Effector memory CD8-positive, alpha-beta T cell (primary cell): ENCODE results near the gene LRPAP1.

Source experiments
- ATAC-seq: fragments of 150-1000 bp; cut with Tn5 transposase; replicated peaks from 2 replicates; pipeline ENCODE4 v1.10.0; 2021; ENCODE audit warnings: mild to moderate bottlenecking, moderate library complexity
- DNase-seq, 3 experiments: peaks; one replicate each; pipeline ENCODE4 v3.0.0; 2021
- H3K27ac Mint-ChIP-seq, 2 donors: one replicate each; pipeline ENCODE4 v1.8.0; 2022; ENCODE audit warnings: mild to moderate bottlenecking in 2 of 2, mixed read lengths in 2 of 2, moderate library complexity in 2 of 2
- H3K27me3 Mint-ChIP-seq, 2 donors: one replicate each; pipeline ENCODE4 v1.8.0; 2022; ENCODE audit warnings: mixed read lengths in 2 of 2
- H3K36me3 Mint-ChIP-seq: one replicate; pipeline ENCODE4 v1.8.0; 2022; ENCODE audit warnings: mild to moderate bottlenecking, moderate library complexity, mixed read lengths; ENCODE audit not compliant: insufficient read depth
- H3K4me1 Mint-ChIP-seq, 2 donors: one replicate each; pipeline ENCODE4 v1.8.0; 2022; ENCODE audit warnings: low read depth in 2 of 2, mixed read lengths in 2 of 2
- H3K4me3 Mint-ChIP-seq, 2 donors: one replicate each; pipeline ENCODE4 v1.8.0; 2022; ENCODE audit warnings: mild to moderate bottlenecking in 2 of 2, mixed read lengths in 2 of 2, moderate library complexity in 2 of 2
- H3K9me3 Mint-ChIP-seq, 2 donors: one replicate each; pipeline ENCODE4 v1.8.0; 2022; ENCODE audit warnings: mixed read lengths in 2 of 2

LRPAP1 gene

DNA sequence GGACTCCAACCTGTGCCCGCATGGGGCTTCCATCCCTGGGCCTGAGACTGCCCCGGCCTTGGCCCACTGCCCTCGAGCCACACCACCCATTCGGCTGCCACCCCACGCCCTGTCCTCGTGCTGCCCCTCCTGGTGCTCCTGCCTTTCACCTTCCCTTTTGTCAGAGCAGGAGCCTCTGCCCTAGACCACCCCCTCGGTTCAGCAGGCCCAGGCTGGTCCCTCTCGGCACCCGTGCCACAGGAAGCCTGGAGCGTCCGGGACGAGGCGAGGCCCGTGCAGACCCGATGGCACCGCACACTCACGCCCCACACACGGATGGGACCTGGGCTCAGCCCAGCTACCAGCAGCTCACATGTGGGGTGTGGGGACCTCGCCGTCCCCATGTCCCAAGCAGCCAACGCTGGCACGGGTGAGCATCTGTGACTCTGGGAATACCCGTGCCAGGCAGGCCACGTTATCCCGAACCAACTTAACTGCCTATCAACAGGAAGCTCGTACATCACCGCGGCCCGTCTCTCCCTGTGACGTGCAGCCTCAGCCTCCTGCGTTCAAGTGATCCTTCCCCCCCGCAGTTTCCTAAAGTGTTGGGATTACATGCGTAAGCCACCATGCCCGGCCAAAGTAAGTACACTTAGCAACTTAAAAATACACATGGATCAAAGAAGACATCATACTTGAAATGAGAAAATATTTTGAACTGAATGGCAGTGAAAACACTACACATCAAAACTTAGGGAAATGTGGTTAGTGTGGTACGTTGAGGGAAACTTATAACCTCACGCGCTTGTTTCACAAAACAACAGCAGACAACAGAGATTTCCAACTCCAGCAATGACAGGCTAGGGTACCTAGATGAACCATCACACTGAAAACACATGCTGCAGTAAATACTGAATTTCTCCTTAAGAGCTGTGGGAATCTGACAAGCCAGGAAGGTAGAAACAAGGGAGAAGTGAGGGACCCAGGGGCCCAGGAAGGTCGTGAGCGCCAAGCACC lies 29.0 kb downstream of the LRPAP1 start:
- Mint-ChIP-seq H3K9me3 (no peaks in the 10 kb centered on the region), H3K36me3 (peaks cover 43% of the 10 kb centered on the region), H3K27me3 (no peaks in the 10 kb centered on the region), H3K27ac (no peak overlapping the region), H3K4me3 (no peak overlapping the region), H3K4me1 (peaks cover 6 to 11% of the 10 kb centered on the region in 2 donors)
- ATAC-seq, result no peak
- DNase-seq, result no peak

DNA sequence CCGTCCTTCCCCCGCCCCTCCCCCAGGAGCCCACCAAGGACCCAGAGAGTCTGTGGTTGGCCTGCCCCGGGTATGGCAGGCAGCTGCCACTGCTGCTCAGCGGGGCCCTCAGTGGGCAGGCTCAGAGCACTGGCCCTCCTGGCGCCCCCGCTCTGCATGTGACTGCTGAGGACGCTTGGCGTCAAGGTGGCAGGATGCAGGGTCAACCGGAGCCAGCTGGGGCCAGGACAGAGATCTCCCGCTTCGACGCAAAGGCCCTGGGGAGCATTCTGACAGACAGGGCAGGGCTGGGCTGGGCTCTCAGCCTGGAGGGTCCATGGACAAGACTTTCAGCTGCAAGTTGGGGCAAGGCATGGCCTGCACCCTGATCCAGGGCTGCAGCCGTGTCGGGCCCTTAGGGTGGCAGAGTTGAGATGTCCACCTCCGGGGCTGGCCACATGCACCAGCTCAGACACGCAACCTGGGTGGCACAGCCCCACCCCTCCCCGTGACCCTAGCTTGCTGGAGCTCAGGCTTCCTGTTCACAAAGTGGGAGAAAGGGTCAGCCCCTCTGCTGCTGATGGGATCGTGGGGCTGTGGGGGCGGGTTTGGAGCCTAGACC lies 30.3 kb downstream of the LRPAP1 start:
- no peaks in the 10 kb centered on the region for H3K9me3 Mint-ChIP-seq
- no peak overlapping the region for H3K4me3 Mint-ChIP-seq
- no peak for ATAC-seq
- peaks cover 0 to 5% of the 10 kb centered on the region in 2 donors for H3K27me3 Mint-ChIP-seq
- H3K36me3 Mint-ChIP-seq, result peaks cover 31% of the 10 kb centered on the region
- H3K4me1 Mint-ChIP-seq, result peaks cover 6 to 11% of the 10 kb centered on the region in 2 donors
- peak overlapping the region in 1 of 2 donors; percentile 70 for H3K27ac Mint-ChIP-seq
- DNase-seq, result no peak

GRCh38 chr4:3501126-3501824 lies 30.9 kb downstream of the LRPAP1 start:
- Mint-ChIP-seq H3K4me3 (no peak overlapping the region), H3K27me3 (peaks cover 0 to 11% of the 10 kb centered on the region in 2 donors), H3K36me3 (peaks cover 29% of the 10 kb centered on the region), H3K9me3 (no peaks in the 10 kb centered on the region), H3K4me1 (peaks cover 6 to 11% of the 10 kb centered on the region in 2 donors), H3K27ac (peak overlapping the region in 1 of 2 donors; percentile 70)
- ATAC-seq, result no peak
- DNase-seq, result no peak

- peaks cover 6 to 11% of the 10 kb centered on the region in 2 donors for H3K4me1 Mint-ChIP-seq
- H3K4me3 Mint-ChIP-seq, result no peak overlapping the region
- no peak for DNase-seq
- H3K27ac Mint-ChIP-seq, result no peak overlapping the region
- H3K27me3 Mint-ChIP-seq, result peaks cover 0 to 15% of the 10 kb centered on the region in 2 donors
- H3K9me3 Mint-ChIP-seq, result no peaks in the 10 kb centered on the region
- H3K36me3 Mint-ChIP-seq, result peaks cover 24% of the 10 kb centered on the region
- ATAC-seq, result no peak
These were observed 31.6 kb downstream of the LRPAP1 start for GRCh38 chr4:3500634-3501101.

- Mint-ChIP-seq H3K9me3 (no peaks in the 10 kb centered on the region), H3K4me1 (peaks cover 6 to 8% of the 10 kb centered on the region in 2 donors), H3K4me3 (no peak overlapping the region), H3K27me3 (peaks cover 0 to 21% of the 10 kb centered on the region in 2 donors), H3K27ac (no peak overlapping the region), H3K36me3 (peaks cover 19% of the 10 kb centered on the region)
- DNase-seq (no peak), ATAC-seq (no peak)
These were observed 32.1 kb downstream of the LRPAP1 start for GRCh38 chr4:3500111-3500510.

GRCh38 chr4:3499710-3500109 lies 32.5 kb downstream of the LRPAP1 start:
- H3K4me1 Mint-ChIP-seq, result peaks cover 6 to 8% of the 10 kb centered on the region in 2 donors
- ATAC-seq (no peak), DNase-seq (no peak)
- H3K9me3 Mint-ChIP-seq, result no peaks in the 10 kb centered on the region
- peaks cover 17% of the 10 kb centered on the region for H3K36me3 Mint-ChIP-seq
- no peak overlapping the region for H3K4me3 Mint-ChIP-seq
- no peak overlapping the region for H3K27ac Mint-ChIP-seq
- H3K27me3 Mint-ChIP-seq, result peaks cover 0 to 25% of the 10 kb centered on the region in 2 donors

- peaks cover 15% of the 10 kb centered on the region for H3K36me3 Mint-ChIP-seq
- no peak overlapping the region for H3K27ac Mint-ChIP-seq
- DNase-seq (no peak), ATAC-seq (no peak)
- H3K4me1 Mint-ChIP-seq, result peaks cover 6 to 8% of the 10 kb centered on the region in 2 donors
- H3K27me3 Mint-ChIP-seq, result peaks cover 0 to 32% of the 10 kb centered on the region in 2 donors
- H3K4me3 Mint-ChIP-seq, result no peak overlapping the region
- H3K9me3 Mint-ChIP-seq, result no peaks in the 10 kb centered on the region
These were observed 33.2 kb downstream of the LRPAP1 start for GRCh38 chr4:3498901-3499510.

DNA sequence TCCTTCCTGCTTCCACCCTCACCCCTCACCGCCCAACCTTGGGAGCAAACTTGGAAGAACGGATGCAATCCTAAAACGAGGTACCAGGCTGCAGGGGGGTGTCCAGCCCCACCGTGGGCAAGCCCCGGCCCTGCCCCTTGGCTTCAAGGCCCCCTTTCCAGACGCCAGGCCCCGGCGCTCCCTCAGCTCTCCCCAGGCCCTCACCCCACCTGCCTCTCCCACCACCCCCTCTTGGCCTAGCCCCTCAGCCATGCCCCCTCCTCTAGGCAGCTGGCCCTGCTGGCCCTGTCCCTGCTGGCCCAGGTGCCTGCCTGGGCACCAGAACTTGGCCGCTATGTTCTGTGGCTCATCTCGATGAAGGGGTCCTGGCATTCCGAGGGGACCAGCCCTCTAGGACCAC lies 33.8 kb downstream of the LRPAP1 start:
- DNase-seq (no peak), ATAC-seq (no peak)
- peaks cover 0 to 35% of the 10 kb centered on the region in 2 donors for H3K27me3 Mint-ChIP-seq

DNA sequence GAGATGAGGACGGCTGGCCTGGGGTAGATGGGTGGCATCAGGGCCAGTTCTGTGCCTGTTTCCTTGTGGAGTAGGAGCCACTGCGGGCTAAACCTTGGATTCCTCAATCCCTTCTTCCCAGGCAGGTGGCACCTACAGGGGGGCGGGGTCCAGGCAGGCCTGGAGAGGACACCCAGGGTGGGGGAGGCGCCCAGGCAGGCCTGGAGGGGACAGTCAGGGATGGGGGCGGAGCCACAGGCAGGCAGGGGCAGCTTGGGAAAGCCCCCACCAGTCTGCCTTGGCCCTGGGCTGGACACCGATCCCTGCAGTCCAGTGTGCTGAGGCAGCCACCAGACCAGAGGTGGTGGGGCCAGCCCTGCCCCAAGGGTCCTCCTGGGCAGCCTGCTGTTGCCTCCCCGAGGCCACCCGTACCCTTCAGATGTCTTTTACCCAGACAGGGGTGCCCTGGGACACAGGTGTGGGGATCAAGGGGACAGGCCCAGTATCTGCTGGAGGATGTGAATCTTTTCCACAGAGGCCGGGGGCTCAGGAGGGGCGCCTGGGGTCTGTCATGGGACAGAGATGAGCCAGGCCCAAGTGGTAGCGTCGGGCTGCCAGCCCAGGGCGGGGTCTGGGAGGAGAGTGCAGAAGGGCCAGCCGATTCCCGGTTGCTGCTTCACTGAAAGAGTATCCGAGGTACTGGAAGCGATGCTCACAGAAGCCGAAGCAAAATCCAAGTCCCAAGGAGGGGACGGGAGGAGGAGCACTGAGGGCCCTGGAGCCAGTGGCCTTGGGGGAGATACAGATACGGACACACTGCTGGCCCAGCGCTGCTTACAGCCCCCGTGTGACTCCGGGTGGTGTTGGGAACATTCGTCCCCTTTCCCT lies 34.5 kb downstream of the LRPAP1 start:
- Mint-ChIP-seq H3K4me3 (no peak overlapping the region), H3K36me3 (peaks cover 11% of the 10 kb centered on the region)

More for the DNA sequence above, 33.8 kb downstream of the LRPAP1 start:
- Mint-ChIP-seq H3K27ac (no peak overlapping the region), H3K4me3 (no peak overlapping the region), H3K4me1 (peaks cover 3 to 6% of the 10 kb centered on the region in 2 donors), H3K9me3 (no peaks in the 10 kb centered on the region), H3K36me3 (peaks cover 15% of the 10 kb centered on the region)

DNA sequence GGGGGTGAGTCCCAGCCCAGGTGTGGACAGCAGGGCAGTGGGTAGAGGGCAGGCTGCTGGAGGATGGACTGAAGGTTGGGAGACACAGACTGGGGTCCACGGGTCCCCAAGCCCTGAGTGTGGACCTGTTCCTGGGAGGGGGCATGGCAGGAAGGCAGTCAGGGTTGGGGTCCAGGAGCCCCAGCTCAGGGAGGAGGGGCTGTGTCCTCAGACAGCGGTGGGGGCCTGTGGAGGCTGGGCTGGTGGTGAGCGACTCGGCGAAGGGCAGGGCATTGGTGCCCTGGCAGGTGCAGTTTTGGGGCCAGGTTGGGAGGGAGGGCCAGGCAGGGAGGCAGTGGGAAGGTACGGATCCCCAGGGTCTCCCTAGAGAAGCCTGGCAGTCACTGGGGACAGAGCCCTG lies 35.1 kb downstream of the LRPAP1 start:
- H3K27ac Mint-ChIP-seq, result no peak overlapping the region

More for the DNA sequence above, 34.5 kb downstream of the LRPAP1 start:
- peaks cover 0 to 1% of the 10 kb centered on the region in 2 donors for H3K4me1 Mint-ChIP-seq
- H3K27me3 Mint-ChIP-seq, result peaks cover 0 to 35% of the 10 kb centered on the region in 2 donors
- DNase-seq, result no peak
- ATAC-seq, result no peak
- H3K27ac Mint-ChIP-seq, result no peak overlapping the region
- no peaks in the 10 kb centered on the region for H3K9me3 Mint-ChIP-seq

GRCh38 chr4:3496021-3496420 lies 36.2 kb downstream of the LRPAP1 start:
- ATAC-seq (no peak), DNase-seq (no peak)
- H3K4me3 Mint-ChIP-seq, result no peak overlapping the region

More for the DNA sequence above, 35.1 kb downstream of the LRPAP1 start:
- Mint-ChIP-seq H3K4me1 (no peaks in the 10 kb centered on the region), H3K4me3 (no peak overlapping the region), H3K9me3 (no peaks in the 10 kb centered on the region), H3K27me3 (peaks cover 4 to 42% of the 10 kb centered on the region in 2 donors), H3K36me3 (peaks cover 11% of the 10 kb centered on the region)
- DNase-seq (no peak), ATAC-seq (no peak)

More at GRCh38 chr4:3496021-3496420, 36.2 kb downstream of the LRPAP1 start:
- Mint-ChIP-seq H3K9me3 (no peaks in the 10 kb centered on the region), H3K36me3 (peaks cover 11% of the 10 kb centered on the region), H3K27me3 (peaks cover 15 to 53% of the 10 kb centered on the region in 2 donors), H3K4me1 (no peaks in the 10 kb centered on the region), H3K27ac (no peak overlapping the region)
